Calu3 (cell line): ENCODE results near the gene TMC4. TPM values are rescaled to one million over a fixed set of nuclear protein-coding genes. Genes with fewer than 3 reads are reported as not detected.
A peak's percentile ranks its signal among the peaks of the same experiment; 100 is the strongest.
"Not testable (repeated sequence)": the region's sequence is repeated elsewhere in the genome, so short reads cannot be mapped to it uniquely, and the experiment has no call there.

ENCODE experiments used
- BruUV-seq: library from RNA; stranded (reverse); fragments of 400-500 nt; replicated peaks from 2 replicates; lab custom pipeline; 2021; lab: Mats Ljungman, UMichigan
- CTCF ChIA-PET: fragments of 300-600 bp; sonication (Branson Sonifier 250); formaldehyde crosslinking; loops from one replicate; lab custom pipeline; 2022; ENCODE audit warnings: antibody characterized with exemption; lab: Charles Lee
- DNase-seq: peaks from one replicate; pipeline ENCODE4 v3.0.0; 2022
- H3K27ac Mint-ChIP-seq: one replicate; pipeline ENCODE4 v1.8.0; 2022; ENCODE audit warnings: mixed read lengths; ENCODE audit not compliant: unreplicated experiment
- H3K27me3 Mint-ChIP-seq: one replicate; pipeline ENCODE4 v1.8.0; 2022; ENCODE audit warnings: mixed read lengths; ENCODE audit not compliant: unreplicated experiment
- H3K36me3 Mint-ChIP-seq: one replicate; pipeline ENCODE4 v1.8.0; 2022; ENCODE audit warnings: mild to moderate bottlenecking, moderate library complexity, mixed read lengths; ENCODE audit not compliant: insufficient read depth, unreplicated experiment
- H3K4me1 Mint-ChIP-seq: one replicate; pipeline ENCODE4 v1.8.0; 2022; ENCODE audit warnings: mild to moderate bottlenecking, low read depth, mixed read lengths; ENCODE audit not compliant: unreplicated experiment
- H3K4me3 Mint-ChIP-seq: one replicate; pipeline ENCODE4 v1.8.0; 2022; ENCODE audit warnings: mild to moderate bottlenecking, low read depth, moderate library complexity, mixed read lengths; ENCODE audit not compliant: unreplicated experiment
- H3K9me3 Mint-ChIP-seq: one replicate; pipeline ENCODE4 v1.8.0; 2022; ENCODE audit warnings: low read depth, mixed read lengths; ENCODE audit not compliant: unreplicated experiment
- CTCF ChIP-seq: fragments of 200-600 bp; IDR thresholded peaks from one replicate; pipeline ENCODE4 v1.8.0; 2022; ENCODE audit warnings: antibody characterized with exemption; ENCODE audit not compliant: unreplicated experiment
- intact Hi-C: fragments of 100-400 bp; cut with micrococcal nuclease; formaldehyde crosslinking; loops from one replicate; pipeline ENCODE4 v1.10.0; 2022; ENCODE audit not compliant: unreplicated experiment
- total RNA-seq: library from RNA; stranded (reverse); gene quantifications from 2 replicates; pipeline ENCODE4 v1.2.3, GENCODE V29; 2022

TMC4 gene
- total RNA-seq, 1 experiment from 2014 or later, result 157 TPM

- TF ChIP-seq CTCF, result no peak
- Mint-ChIP-seq H3K4me1 (peaks cover 69% of the 10 kb centered on the region), H3K36me3 (peaks cover 84% of the 10 kb centered on the region), H3K4me3 (peak overlapping the region; percentile 31), H3K27ac (peak overlapping the region; percentile 96), H3K27me3 (no peaks in the 10 kb centered on the region), H3K9me3 (no peaks in the 10 kb centered on the region)
- intact Hi-C loops, result no loop called here
- no peak for DNase-seq
- BruUV-seq, result no TSS peak
- CTCF ChIA-PET, result no interaction called here
Observed at GRCh38 chr19:54207983-54208783, 35.2 kb upstream of the TMC4 start.

- peaks cover 74% of the 10 kb centered on the region for H3K4me1 Mint-ChIP-seq
- CTCF ChIA-PET, result no interaction called here
- no peak for TF ChIP-seq CTCF
- H3K27ac Mint-ChIP-seq, result peak overlapping the region; percentile 96
- H3K27me3 Mint-ChIP-seq, result no peaks in the 10 kb centered on the region
- BruUV-seq, result no TSS peak
- no peaks in the 10 kb centered on the region for H3K9me3 Mint-ChIP-seq
- intact Hi-C loops, result no loop called here
- peak overlapping the region; percentile 31 for H3K4me3 Mint-ChIP-seq
- DNase-seq, result no peak
- H3K36me3 Mint-ChIP-seq, result peaks cover 85% of the 10 kb centered on the region
Observed at GRCh38 chr19:54207676-54207982, 34.7 kb upstream of the TMC4 start.

- CTCF ChIA-PET, intact Hi-C loops: not testable (repeated sequence)
- H3K36me3 Mint-ChIP-seq, result peaks cover 89% of the 10 kb centered on the region
Observed at GRCh38 chr19:54207193-54207592, 34.2 kb upstream of the TMC4 start.

GRCh38 chr19:54206831-54207177, 33.8 kb upstream of the TMC4 start:
- DNase-seq, result no peak
- no TSS peak for BruUV-seq
- Mint-ChIP-seq H3K4me3 (peak overlapping the region; percentile 11), H3K27me3 (no peaks in the 10 kb centered on the region), H3K9me3 (no peaks in the 10 kb centered on the region), H3K4me1 (peaks cover 81% of the 10 kb centered on the region), H3K27ac (peak overlapping the region; percentile 96), H3K36me3 (peaks cover 93% of the 10 kb centered on the region)
- intact Hi-C loops, result no loop called here
- TF ChIP-seq CTCF, result no peak
- CTCF ChIA-PET, result no interaction called here

More at GRCh38 chr19:54207193-54207592, 34.2 kb upstream of the TMC4 start:
- not testable (repeated sequence) for H3K9me3 Mint-ChIP-seq, DNase-seq, H3K27me3 Mint-ChIP-seq, BruUV-seq
- Mint-ChIP-seq H3K4me1 (peaks cover 77% of the 10 kb centered on the region), H3K4me3 (peak overlapping the region; percentile 31), H3K27ac (peak overlapping the region; percentile 96)
